GM23338 (cell line): ENCODE measurements around the gene CIRBP. TPM values are rescaled to one million over a fixed set of nuclear protein-coding genes. Genes with fewer than 3 reads are reported as not detected.

Source experiments
- ATAC-seq: fragments of 200-7000 bp; cut with Tn5 transposase; 3 replicates; pipeline ENCODE4 v1.9.1; 2020
- DNase-seq: peaks from one replicate; pipeline ENCODE4 v3.0.0-alpha.2; 2015; ENCODE audit warnings: low spot score
- H2AFZ ChIP-seq: fragments of 200-600 bp; sonication (generic); 2 replicates; pipeline ENCODE4 v1.8.0; 2016; ENCODE audit warnings: antibody characterized with exemption, mild to moderate bottlenecking, moderate library complexity
- H3F3A ChIP-seq: fragments of 200-600 bp; sonication (generic); replicated peaks from 2 replicates; pipeline ENCODE4 v1.8.0; 2017; ENCODE audit warnings: antibody characterized with exemption, mixed run types, low read depth
- H3K27ac ChIP-seq: fragments of 200-600 bp; sonication (generic); 2 replicates; pipeline ENCODE4 v1.6.1; 2016; ENCODE audit warnings: low read depth
- H3K27me3 ChIP-seq: fragments of 200-600 bp; sonication (generic); 2 replicates; pipeline ENCODE4 v1.8.0; 2016; ENCODE audit warnings: mild to moderate bottlenecking, mixed run types, moderate library complexity; ENCODE audit not compliant: insufficient read depth
- H3K36me3 ChIP-seq: fragments of 200-600 bp; sonication (generic); 2 replicates; pipeline ENCODE4 v1.8.0; 2016; ENCODE audit warnings: mild to moderate bottlenecking; ENCODE audit not compliant: insufficient read depth
- H3K4me1 ChIP-seq: fragments of 200-600 bp; sonication (generic); 2 replicates; pipeline ENCODE4 v1.8.0; 2016; ENCODE audit warnings: mild to moderate bottlenecking, moderate library complexity; ENCODE audit not compliant: insufficient read depth
- H3K4me2 ChIP-seq: fragments of 200-600 bp; sonication (generic); 2 replicates; pipeline ENCODE4 v1.7.1; 2017; ENCODE audit warnings: mixed run types
- H3K4me3 ChIP-seq: fragments of 200-600 bp; sonication (generic); 2 replicates; pipeline ENCODE4 v1.6.1; 2016; ENCODE audit warnings: mixed run types
- H3K79me2 ChIP-seq: fragments of 200-600 bp; sonication (generic); replicated peaks from 2 replicates; pipeline ENCODE4 v1.8.0; 2017; ENCODE audit warnings: mild to moderate bottlenecking; ENCODE audit not compliant: insufficient read depth
- H3K9me2 ChIP-seq: fragments of 200-600 bp; sonication (generic); 2 replicates; pipeline ENCODE4 v1.8.0; 2017; ENCODE audit not compliant: insufficient read depth
- H4K20me1 ChIP-seq: fragments of 200-600 bp; sonication (generic); replicated peaks from 2 replicates; pipeline ENCODE4 v1.8.0; 2017; ENCODE audit warnings: mild to moderate bottlenecking; ENCODE audit not compliant: insufficient read depth
- H3K27ac Mint-ChIP-seq: 2 replicates; pipeline ENCODE4 v1.8.0; 2020; ENCODE audit warnings: inconsistent platforms, mild to moderate bottlenecking, moderate library complexity, mixed read lengths
- H3K27me3 Mint-ChIP-seq: 3 replicates; pipeline ENCODE4 v1.8.0; 2022; ENCODE audit warnings: low read depth, mild to moderate bottlenecking, moderate library complexity, mixed read lengths, inconsistent platforms; ENCODE audit not compliant: insufficient read depth, poor library complexity
- H3K36me3 Mint-ChIP-seq: 3 replicates; pipeline ENCODE4 v1.8.0; 2021; ENCODE audit warnings: low read depth, mild to moderate bottlenecking, inconsistent platforms, moderate library complexity, mixed read lengths
- H3K4me1 Mint-ChIP-seq: 3 replicates; pipeline ENCODE4 v1.8.0; 2020; ENCODE audit warnings: mild to moderate bottlenecking, inconsistent platforms, mixed read lengths
- H3K4me3 Mint-ChIP-seq: 3 replicates; pipeline ENCODE4 v1.8.0; 2021; ENCODE audit warnings: moderate library complexity, mild to moderate bottlenecking, inconsistent platforms, mixed read lengths
- H3K9me3 Mint-ChIP-seq: 3 replicates; pipeline ENCODE4 v1.8.0; 2020; ENCODE audit warnings: moderate library complexity, mild to moderate bottlenecking, inconsistent platforms, mixed read lengths
- CREB1 ChIP-seq: fragments of 250-450 bp; sonication (Bioruptor Pico); IDR thresholded peaks from 2 replicates; pipeline ENCODE4 v1.5.0; 2020; ENCODE audit warnings: low read depth, mild to moderate bottlenecking, moderate library complexity
- EZH2 ChIP-seq: fragments of 200-600 bp; sonication (generic); IDR thresholded peaks from one replicate; pipeline ENCODE4 v1.8.0; 2017; ENCODE audit warnings: antibody characterized with exemption, mild to moderate bottlenecking, low read depth; ENCODE audit not compliant: unreplicated experiment
- EZH2phosphoT487 ChIP-seq: fragments of 200-600 bp; sonication (generic); IDR thresholded peaks from one replicate; pipeline ENCODE4 v1.8.1; 2018; ENCODE audit warnings: antibody characterized with exemption; ENCODE audit not compliant: unreplicated experiment
- JUNB ChIP-seq: IDR thresholded peaks from one replicate; pipeline ENCODE4 v1.6.1; 2016; ENCODE audit warnings: antibody characterized with exemption; ENCODE audit not compliant: unreplicated experiment
- NANOG ChIP-seq: IDR thresholded peaks from 2 replicates; pipeline ENCODE4 v1.6.1; 2016; ENCODE audit warnings: antibody characterized with exemption, borderline replicate concordance
- POLR2AphosphoS5 ChIP-seq: IDR thresholded peaks from 2 replicates; pipeline ENCODE4 v1.6.1; 2016; ENCODE audit warnings: antibody characterized with exemption, low read depth
- STAT1 ChIP-seq: IDR thresholded peaks from one replicate; pipeline ENCODE4 v1.6.1; 2016; ENCODE audit warnings: antibody characterized with exemption; ENCODE audit not compliant: unreplicated experiment
- ZNF114 ChIP-seq: fragments of 250-450 bp; sonication (Bioruptor Pico); IDR thresholded peaks from 2 replicates; pipeline ENCODE4 v1.5.0; 2020; ENCODE audit warnings: mild to moderate bottlenecking, moderate library complexity
- ZNF331 ChIP-seq: fragments of 250-450 bp; sonication (Bioruptor Pico); IDR thresholded peaks from 2 replicates; pipeline ENCODE4 v1.5.0; 2020; ENCODE audit warnings: low read depth, mild to moderate bottlenecking, moderate library complexity
- polyA plus RNA-seq: library from polyadenylated mRNA; unstranded; fragments of >200 nt; fragmentation: Nextera tagmentation; extraction: Ambion mirVana; gene quantifications from 2 replicates; pipeline ENCODE4 v1.2.1, GENCODE V29; 2016
- total RNA-seq: library from RNA; depleted of rRNA; stranded (reverse); fragments of >200 nt; shearing (Covaris generic); gene quantifications from 2 replicates; pipeline ENCODE4 v1.2.3, GENCODE V29; 2014
- TF ChIP-seq, protein P1 (sequence below): IDR thresholded peaks from one replicate; pipeline ENCODE4 v1.6.1; 2018; ENCODE audit warnings: antibody characterized with exemption; ENCODE audit not compliant: unreplicated experiment
- TF ChIP-seq, protein P2 (sequence below): fragments of 250-450 bp; sonication (Bioruptor Pico); IDR thresholded peaks from 2 replicates; pipeline ENCODE4 v1.5.0; 2020; ENCODE audit warnings: mild to moderate bottlenecking, moderate library complexity
- TF ChIP-seq, protein P3 (sequence below), 2 experiments: fragments of 200-600 bp in 1 of 2; sonication (generic) in 1 of 2; conservative IDR thresholded peaks; 2 replicates each; pipeline versions ENCODE4 v1.5.1 to v1.6.1; 2016 to 2017; ENCODE audit warnings: antibody characterized with exemption in 2 of 2, low read depth in 2 of 2, mild to moderate bottlenecking in 2 of 2, moderate library complexity in 1 of 2
- TF ChIP-seq, protein P4 (sequence below): IDR thresholded peaks from 2 replicates; pipeline ENCODE4 v1.6.1; 2016; ENCODE audit warnings: antibody characterized with exemption

CIRBP gene
- total and polyA plus RNA-seq, 2 experiments from 2014 or later, result 153 to 202 TPM

DNA sequence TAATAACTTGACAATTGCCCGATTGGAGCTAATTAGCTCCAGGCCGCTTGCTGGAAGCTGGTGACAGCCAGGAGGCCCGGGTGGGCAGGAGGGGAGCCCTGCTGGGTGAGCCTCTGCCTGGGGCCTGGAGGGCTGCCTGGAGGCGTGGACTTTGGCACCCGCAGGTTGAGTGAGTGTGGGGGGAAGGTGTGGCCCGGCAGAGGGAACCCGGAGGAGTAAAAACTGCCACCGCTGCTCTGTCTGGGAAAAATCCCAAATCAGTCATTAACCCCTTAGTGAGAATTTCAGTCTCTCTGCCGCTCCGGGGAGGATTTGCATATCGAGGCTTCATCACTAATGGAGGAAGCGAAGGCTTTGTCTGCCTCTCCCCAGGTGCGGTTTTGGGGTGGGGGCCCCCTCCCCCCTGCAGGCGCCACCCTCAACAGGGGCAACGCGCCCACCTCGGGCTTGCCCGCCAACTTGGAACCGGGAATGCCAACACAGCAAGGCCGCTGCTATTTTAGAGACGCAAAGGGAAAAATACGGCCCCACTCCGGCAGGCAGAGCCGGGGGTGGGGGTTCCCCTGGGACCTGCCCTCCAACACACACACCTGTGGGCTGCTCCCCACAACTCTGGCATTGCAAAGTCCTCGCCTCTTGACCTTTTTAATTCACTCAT, 22.8 kb downstream of the CIRBP start:
- Histone ChIP-seq H3K4me2 (no peak overlapping the region), H2AFZ (no peak overlapping the region), H3K27me3 (peaks cover 5% of the 10 kb centered on the region; the same call in 1 of the 2 replicates), H3F3A (peaks cover 10% of the 10 kb centered on the region; the same call in 1 of the 2 replicates), H4K20me1 (no peaks in the 10 kb centered on the region), H3K4me3 (no peak overlapping the region), H3K4me1 (no peaks in the 10 kb centered on the region), H3K79me2 (no peaks in the 10 kb centered on the region), H3K9me2 (no peaks in the 10 kb centered on the region), H3K36me3 (no peaks in the 10 kb centered on the region), H3K27ac (no peak overlapping the region)
- H3K4me3 Mint-ChIP-seq, result no peak overlapping the region
- no peak overlapping the region for H3K27ac Mint-ChIP-seq
- H3K4me1 Mint-ChIP-seq, result 0 out of 3 replicates have a peak, but pooled peaks cover 2% of the 10 kb centered on the region
- DNase-seq (no peak), ATAC-seq (no peak)
- H3K9me3 Mint-ChIP-seq, result no peaks in the 10 kb centered on the region
- TF ChIP-seq STAT1 (no peak), ZNF114 (no peak), CREB1 (CRISPR knock-in tag) (no peak), NANOG (no peak), EZH2 (no peak), JUNB (no peak), ZNF331 (CRISPR knock-in tag) (no peak), EZH2phosphoT487 (no peak), POLR2AphosphoS5 (no peak)
- TF ChIP-seq, protein P1, sequence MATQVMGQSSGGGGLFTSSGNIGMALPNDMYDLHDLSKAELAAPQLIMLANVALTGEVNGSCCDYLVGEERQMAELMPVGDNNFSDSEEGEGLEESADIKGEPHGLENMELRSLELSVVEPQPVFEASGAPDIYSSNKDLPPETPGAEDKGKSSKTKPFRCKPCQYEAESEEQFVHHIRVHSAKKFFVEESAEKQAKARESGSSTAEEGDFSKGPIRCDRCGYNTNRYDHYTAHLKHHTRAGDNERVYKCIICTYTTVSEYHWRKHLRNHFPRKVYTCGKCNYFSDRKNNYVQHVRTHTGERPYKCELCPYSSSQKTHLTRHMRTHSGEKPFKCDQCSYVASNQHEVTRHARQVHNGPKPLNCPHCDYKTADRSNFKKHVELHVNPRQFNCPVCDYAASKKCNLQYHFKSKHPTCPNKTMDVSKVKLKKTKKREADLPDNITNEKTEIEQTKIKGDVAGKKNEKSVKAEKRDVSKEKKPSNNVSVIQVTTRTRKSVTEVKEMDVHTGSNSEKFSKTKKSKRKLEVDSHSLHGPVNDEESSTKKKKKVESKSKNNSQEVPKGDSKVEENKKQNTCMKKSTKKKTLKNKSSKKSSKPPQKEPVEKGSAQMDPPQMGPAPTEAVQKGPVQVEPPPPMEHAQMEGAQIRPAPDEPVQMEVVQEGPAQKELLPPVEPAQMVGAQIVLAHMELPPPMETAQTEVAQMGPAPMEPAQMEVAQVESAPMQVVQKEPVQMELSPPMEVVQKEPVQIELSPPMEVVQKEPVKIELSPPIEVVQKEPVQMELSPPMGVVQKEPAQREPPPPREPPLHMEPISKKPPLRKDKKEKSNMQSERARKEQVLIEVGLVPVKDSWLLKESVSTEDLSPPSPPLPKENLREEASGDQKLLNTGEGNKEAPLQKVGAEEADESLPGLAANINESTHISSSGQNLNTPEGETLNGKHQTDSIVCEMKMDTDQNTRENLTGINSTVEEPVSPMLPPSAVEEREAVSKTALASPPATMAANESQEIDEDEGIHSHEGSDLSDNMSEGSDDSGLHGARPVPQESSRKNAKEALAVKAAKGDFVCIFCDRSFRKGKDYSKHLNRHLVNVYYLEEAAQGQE, result no peak
- TF ChIP-seq, protein P2, sequence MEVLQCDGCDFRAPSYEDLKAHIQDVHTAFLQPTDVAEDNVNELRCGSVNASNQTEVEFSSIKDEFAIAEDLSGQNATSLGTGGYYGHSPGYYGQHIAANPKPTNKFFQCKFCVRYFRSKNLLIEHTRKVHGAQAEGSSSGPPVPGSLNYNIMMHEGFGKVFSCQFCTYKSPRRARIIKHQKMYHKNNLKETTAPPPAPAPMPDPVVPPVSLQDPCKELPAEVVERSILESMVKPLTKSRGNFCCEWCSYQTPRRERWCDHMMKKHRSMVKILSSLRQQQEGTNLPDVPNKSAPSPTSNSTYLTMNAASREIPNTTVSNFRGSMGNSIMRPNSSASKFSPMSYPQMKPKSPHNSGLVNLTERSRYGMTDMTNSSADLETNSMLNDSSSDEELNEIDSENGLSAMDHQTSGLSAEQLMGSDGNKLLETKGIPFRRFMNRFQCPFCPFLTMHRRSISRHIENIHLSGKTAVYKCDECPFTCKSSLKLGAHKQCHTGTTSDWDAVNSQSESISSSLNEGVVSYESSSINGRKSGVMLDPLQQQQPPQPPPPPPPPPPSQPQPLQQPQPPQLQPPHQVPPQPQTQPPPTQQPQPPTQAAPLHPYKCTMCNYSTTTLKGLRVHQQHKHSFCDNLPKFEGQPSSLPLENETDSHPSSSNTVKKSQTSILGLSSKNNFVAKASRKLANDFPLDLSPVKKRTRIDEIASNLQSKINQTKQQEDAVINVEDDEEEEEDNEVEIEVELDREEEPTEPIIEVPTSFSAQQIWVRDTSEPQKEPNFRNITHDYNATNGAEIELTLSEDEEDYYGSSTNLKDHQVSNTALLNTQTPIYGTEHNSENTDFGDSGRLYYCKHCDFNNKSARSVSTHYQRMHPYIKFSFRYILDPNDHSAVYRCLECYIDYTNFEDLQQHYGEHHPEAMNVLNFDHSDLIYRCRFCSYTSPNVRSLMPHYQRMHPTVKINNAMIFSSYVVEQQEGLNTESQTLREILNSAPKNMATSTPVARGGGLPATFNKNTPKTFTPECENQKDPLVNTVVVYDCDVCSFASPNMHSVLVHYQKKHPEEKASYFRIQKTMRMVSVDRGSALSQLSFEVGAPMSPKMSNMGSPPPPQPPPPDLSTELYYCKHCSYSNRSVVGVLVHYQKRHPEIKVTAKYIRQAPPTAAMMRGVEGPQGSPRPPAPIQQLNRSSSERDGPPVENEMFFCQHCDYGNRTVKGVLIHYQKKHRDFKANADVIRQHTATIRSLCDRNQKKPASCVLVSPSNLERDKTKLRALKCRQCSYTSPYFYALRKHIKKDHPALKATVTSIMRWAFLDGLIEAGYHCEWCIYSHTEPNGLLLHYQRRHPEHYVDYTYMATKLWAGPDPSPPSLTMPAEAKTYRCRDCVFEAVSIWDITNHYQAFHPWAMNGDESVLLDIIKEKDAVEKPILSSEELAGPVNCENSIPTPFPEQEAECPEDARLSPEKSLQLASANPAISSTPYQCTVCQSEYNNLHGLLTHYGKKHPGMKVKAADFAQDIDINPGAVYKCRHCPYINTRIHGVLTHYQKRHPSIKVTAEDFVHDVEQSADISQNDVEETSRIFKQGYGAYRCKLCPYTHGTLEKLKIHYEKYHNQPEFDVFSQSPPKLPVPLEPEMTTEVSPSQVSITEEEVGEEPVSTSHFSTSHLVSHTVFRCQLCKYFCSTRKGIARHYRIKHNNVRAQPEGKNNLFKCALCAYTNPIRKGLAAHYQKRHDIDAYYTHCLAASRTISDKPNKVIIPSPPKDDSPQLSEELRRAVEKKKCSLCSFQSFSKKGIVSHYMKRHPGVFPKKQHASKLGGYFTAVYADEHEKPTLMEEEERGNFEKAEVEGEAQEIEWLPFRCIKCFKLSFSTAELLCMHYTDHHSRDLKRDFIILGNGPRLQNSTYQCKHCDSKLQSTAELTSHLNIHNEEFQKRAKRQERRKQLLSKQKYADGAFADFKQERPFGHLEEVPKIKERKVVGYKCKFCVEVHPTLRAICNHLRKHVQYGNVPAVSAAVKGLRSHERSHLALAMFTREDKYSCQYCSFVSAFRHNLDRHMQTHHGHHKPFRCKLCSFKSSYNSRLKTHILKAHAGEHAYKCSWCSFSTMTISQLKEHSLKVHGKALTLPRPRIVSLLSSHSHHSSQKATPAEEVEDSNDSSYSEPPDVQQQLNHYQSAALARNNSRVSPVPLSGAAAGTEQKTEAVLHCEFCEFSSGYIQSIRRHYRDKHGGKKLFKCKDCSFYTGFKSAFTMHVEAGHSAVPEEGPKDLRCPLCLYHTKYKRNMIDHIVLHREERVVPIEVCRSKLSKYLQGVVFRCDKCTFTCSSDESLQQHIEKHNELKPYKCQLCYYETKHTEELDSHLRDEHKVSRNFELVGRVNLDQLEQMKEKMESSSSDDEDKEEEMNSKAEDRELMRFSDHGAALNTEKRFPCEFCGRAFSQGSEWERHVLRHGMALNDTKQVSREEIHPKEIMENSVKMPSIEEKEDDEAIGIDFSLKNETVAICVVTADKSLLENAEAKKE, result no peak
- TF ChIP-seq, protein P3, sequence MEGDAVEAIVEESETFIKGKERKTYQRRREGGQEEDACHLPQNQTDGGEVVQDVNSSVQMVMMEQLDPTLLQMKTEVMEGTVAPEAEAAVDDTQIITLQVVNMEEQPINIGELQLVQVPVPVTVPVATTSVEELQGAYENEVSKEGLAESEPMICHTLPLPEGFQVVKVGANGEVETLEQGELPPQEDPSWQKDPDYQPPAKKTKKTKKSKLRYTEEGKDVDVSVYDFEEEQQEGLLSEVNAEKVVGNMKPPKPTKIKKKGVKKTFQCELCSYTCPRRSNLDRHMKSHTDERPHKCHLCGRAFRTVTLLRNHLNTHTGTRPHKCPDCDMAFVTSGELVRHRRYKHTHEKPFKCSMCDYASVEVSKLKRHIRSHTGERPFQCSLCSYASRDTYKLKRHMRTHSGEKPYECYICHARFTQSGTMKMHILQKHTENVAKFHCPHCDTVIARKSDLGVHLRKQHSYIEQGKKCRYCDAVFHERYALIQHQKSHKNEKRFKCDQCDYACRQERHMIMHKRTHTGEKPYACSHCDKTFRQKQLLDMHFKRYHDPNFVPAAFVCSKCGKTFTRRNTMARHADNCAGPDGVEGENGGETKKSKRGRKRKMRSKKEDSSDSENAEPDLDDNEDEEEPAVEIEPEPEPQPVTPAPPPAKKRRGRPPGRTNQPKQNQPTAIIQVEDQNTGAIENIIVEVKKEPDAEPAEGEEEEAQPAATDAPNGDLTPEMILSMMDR (conservative IDR thresholded peaks at IDR 0.05; ENCODE audit: low read depth in 2 of 2), result no peak
- TF ChIP-seq, protein P4, sequence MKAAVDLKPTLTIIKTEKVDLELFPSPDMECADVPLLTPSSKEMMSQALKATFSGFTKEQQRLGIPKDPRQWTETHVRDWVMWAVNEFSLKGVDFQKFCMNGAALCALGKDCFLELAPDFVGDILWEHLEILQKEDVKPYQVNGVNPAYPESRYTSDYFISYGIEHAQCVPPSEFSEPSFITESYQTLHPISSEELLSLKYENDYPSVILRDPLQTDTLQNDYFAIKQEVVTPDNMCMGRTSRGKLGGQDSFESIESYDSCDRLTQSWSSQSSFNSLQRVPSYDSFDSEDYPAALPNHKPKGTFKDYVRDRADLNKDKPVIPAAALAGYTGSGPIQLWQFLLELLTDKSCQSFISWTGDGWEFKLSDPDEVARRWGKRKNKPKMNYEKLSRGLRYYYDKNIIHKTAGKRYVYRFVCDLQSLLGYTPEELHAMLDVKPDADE, result no peak
- peaks cover 8% of the 10 kb centered on the region for H3K27me3 Mint-ChIP-seq
- no peaks in the 10 kb centered on the region for H3K36me3 Mint-ChIP-seq
